Left forelimb (tissue), 1 donor: ENCODE measurements around the gene ZNF222.
A peak's percentile ranks its signal among the peaks of the same experiment; 100 is the strongest.

ENCODE experiments used
- DNase-seq: peaks from one replicate; pipeline ENCODE4 v3.0.0-alpha.2; 2018; ENCODE audit warnings: low spot score

The ZNF222 gene

DNA sequence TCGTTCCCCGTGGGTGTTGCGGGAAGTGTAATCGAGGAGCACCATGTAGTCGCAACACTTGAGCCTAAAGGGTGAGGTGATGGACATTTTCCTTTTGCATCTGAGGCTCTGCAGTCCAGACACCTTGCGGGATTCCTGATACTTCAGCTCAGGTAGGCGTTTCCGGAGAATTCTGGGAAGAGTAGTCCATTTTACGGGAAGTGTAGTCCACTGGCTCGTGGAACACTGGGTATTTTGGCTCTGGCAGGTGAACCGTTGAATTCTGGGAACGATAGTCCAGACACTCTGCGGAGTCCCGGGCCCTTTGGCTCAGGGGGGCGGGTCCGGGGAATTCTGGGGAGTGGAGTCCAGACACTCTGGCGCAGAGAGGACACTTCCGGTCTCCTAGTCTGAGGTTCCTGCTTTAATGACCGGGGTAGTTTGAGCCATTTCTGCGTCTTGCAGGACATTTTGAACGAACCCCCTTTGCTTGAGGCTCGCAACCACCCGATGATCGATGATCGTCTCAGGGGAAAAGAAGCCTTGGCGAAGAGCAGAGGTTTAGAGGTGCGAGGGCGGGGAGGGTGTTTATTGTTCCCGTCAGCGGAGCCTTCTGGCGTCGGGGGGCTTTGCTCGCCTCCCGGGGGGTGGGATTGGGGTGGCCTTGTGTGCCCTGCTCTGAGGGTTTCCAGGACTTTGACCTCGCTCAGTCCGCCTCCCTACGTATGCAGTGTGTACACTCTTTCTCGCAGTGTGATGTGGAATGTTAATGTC lies 26.6 kb downstream of the ZNF222 start, which contains the start of gene ZNF223:
Gene ZNF223, plus strand, starts transcription at position 387 of the 753 bp plus-strand sequence. CDS start 3,141 bp downstream, outside the sequence.
- peak; percentile 94 for DNase-seq

GRCh38 chr19:44055870-44056269 lies 30.7 kb downstream of the ZNF222 start:
- no peak for DNase-seq

GRCh38 chr19:44059229-44059628 lies 34.0 kb downstream of the ZNF222 start:
- DNase-seq = no peak

DNA sequence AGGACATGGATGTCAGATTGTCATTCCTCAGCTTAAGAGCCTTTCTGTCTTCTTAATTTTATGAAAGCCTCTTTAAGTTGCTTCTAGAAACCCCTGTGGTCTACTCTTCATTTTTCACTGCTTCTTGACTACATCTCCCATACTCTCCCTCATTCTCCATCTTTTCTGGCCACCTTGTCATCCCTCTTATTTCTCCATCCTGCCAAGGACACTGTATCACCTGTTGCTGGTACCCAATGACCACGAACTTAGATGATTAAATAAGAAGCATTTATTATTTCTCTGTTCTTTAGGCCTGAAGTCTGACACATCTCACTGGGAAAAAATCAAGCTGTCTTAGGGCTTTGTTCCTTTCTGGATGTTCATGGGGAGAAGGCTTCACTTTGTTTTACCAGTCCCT lies 35.9 kb downstream of the ZNF222 start:
- no peak for DNase-seq

- DNase-seq = no peak
Observed at GRCh38 chr19:44066305-44066704, 41.1 kb downstream of the ZNF222 start.

DNA sequence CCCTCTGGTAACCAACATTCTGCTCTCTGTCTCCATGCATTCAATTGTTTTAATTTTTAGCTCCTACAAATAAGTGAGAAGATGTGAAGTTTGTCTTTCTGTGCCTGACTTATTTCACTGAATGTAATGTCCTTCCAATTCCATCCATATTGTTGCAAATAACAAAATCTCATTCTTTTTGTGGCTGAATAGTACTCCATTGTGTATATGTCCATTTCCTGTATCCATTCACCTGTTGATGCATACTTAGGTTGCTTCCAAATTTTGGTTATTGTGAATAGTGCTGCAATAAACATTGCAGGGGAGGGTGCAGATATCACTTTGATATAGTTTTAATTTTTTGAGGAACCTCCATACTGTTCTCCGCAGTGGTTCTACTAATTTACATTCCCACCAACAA lies 44.2 kb downstream of the ZNF222 start:
- no peak for DNase-seq

- DNase-seq = peak; percentile 92
Observed at GRCh38 chr19:44071824-44072542, 46.8 kb downstream of the ZNF222 start, which contains the start of gene ZNF284. Gene ZNF284, plus strand, starts transcription at chr19:44072159. Its CDS starts 4,231 bp downstream, at chr19:44076390.

DNA sequence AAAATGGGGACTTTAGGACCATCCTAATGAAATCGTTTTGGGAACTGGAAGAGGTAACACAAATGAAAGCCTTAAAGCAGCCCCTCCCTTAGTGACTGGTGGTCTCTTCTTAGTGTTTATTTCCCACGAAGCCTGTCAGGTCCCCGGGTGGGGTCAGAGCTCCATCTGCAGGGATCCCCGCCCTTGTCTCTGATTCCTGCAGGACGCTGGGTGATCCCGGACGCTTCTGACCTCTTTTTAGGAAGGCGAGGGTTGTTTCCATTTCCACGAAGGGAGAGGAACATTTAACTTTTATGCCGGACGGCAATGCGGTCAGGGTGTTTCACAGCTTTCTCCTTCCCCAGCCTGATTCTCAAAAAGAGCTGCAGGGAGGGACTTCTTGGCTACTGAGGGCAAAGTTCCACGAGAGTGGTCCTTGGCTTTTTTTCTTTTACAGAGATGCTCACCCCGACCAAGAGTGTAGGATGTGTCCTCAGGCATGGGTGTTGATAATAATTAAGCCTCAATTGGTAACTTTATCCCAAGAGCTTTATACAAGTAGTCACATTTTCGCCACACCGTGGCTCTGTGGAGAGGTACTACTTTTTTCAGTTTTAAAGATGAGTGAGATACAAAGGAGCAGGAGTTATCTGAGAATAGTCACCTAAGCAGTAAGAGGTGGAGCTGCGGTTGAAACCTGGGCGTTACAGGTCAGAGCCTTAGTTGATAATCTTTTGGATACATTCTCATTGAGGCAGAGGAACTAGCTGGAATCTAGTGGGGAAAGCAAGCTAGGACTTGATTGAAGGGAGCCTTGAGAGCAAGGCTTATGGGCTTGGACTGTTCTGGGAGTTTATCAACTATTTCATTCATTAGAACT lies 47.6 kb downstream of the ZNF222 start:
- DNase-seq = no peak

GRCh38 chr19:44076325-44076724 lies 51.1 kb downstream of the ZNF222 start:
- DNase-seq = no peak
